Measurements from ENCODE around the gene STARD3NL.

Gene STARD3NL

DNA sequence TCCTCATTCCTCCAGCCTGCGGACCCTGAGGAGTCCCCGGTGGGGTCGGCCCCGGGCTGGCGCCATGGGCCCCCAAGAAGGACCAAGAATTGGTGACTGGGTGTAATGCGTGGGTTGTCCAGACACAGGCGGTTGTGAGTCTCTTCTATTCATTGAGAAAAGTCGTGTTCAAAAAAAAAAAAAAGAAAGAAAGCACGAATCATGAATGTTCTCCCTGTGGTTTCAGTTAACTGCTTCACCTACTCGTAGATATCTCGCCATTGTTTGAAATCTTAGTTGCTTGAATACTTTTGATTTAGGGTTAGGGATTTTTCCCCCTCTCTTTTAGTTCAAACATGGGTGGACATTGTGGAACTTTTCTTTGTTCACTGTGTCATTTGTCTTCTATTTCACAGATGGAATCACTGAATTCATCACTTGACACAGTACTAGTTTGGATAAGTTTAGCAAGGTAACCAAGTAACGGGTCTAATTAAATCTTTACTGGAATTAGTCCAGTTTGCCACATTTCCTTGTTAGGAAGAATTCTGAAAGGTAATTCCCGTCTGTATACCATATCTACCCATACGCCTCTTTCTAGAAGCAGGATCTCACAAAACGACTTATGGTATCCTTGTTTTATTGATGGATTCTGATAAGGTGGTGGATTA lies 775 bp downstream of the STARD3NL start:
- Histone ChIP-seq H3K9me3 (ENCODE audit: control insufficient read depth, insufficient read depth, low read depth, low read length) (no peaks in the 10 kb centered on the region), H3K4me3 (ENCODE audit: low read depth, low read length) (peak overlapping the region; percentile 78), H3K27ac (ENCODE audit: extremely low read depth, low read depth, low read length) (peak overlapping the region; percentile 6; the same call in 1 of the 2 replicates), H3K4me1 (ENCODE audit: control insufficient read depth, insufficient read depth, low read length) (peaks cover 5% of the 10 kb centered on the region; the same call in 1 of the 2 replicates), H3K36me3 (ENCODE audit: control insufficient read depth in 2 of 2, insufficient read depth in 1 of 2, low read length in 2 of 2) (peaks cover 0 to 2% of the 10 kb centered on the region in 2 experiments; a peak in 1 of 3 replicates)
- CTCF ChIA-PET, result interaction anchor here (1.3 kb wide), 1 partner anchor 37 kb away, joined by 4 read pairs; no protein-coding TSS in a partner anchor
- POLR2A ChIA-PET, result interaction anchor here (1.0 to 1.4 kb wide), 7 partner anchors 9 to 258 kb away, joined by 3 to 15 read pairs (median 4); partner anchors contain the start of gene EPDR1
- TF ChIP-seq EGR2 (tag by site-specific recombination; IDR thresholded peaks at IDR 0.05; ENCODE audit: low read depth) (peak; percentile 43; the same call in 1 of the 2 replicates), ZNF133 (tag by site-specific recombination; IDR thresholded peaks at IDR 0.05) (no peak), ZIC2 (tag by site-specific recombination; IDR thresholded peaks at IDR 0.05) (no peak), GLIS2 (tag by site-specific recombination; IDR thresholded peaks at IDR 0.05) (0 out of 2 replicates have a peak, but pooled peaks have one; percentile 41), ZNF335 (tag by site-specific recombination; conservative IDR thresholded peaks at IDR 0.05) (peak; percentile 48), ZXDB (tag by site-specific recombination; IDR thresholded peaks at IDR 0.05) (no peak), ZNF366 (tag by site-specific recombination; conservative IDR thresholded peaks at IDR 0.05) (no peak), ZBTB17 (tag by site-specific recombination; IDR thresholded peaks at IDR 0.05) (no peak), KLF8 (tag by site-specific recombination; IDR thresholded peaks at IDR 0.05) (no peak), RBAK (tag by site-specific recombination; IDR thresholded peaks at IDR 0.05) (no peak)
- TF ChIP-seq, protein P1, sequence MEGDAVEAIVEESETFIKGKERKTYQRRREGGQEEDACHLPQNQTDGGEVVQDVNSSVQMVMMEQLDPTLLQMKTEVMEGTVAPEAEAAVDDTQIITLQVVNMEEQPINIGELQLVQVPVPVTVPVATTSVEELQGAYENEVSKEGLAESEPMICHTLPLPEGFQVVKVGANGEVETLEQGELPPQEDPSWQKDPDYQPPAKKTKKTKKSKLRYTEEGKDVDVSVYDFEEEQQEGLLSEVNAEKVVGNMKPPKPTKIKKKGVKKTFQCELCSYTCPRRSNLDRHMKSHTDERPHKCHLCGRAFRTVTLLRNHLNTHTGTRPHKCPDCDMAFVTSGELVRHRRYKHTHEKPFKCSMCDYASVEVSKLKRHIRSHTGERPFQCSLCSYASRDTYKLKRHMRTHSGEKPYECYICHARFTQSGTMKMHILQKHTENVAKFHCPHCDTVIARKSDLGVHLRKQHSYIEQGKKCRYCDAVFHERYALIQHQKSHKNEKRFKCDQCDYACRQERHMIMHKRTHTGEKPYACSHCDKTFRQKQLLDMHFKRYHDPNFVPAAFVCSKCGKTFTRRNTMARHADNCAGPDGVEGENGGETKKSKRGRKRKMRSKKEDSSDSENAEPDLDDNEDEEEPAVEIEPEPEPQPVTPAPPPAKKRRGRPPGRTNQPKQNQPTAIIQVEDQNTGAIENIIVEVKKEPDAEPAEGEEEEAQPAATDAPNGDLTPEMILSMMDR (tag by site-specific recombination; IDR thresholded peaks at IDR 0.05), result no peak
- TF ChIP-seq, protein P2, sequence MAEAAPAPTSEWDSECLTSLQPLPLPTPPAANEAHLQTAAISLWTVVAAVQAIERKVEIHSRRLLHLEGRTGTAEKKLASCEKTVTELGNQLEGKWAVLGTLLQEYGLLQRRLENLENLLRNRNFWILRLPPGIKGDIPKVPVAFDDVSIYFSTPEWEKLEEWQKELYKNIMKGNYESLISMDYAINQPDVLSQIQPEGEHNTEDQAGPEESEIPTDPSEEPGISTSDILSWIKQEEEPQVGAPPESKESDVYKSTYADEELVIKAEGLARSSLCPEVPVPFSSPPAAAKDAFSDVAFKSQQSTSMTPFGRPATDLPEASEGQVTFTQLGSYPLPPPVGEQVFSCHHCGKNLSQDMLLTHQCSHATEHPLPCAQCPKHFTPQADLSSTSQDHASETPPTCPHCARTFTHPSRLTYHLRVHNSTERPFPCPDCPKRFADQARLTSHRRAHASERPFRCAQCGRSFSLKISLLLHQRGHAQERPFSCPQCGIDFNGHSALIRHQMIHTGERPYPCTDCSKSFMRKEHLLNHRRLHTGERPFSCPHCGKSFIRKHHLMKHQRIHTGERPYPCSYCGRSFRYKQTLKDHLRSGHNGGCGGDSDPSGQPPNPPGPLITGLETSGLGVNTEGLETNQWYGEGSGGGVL (tag by site-specific recombination; IDR thresholded peaks at IDR 0.05), result no peak
- TF ChIP-seq, protein P3, sequence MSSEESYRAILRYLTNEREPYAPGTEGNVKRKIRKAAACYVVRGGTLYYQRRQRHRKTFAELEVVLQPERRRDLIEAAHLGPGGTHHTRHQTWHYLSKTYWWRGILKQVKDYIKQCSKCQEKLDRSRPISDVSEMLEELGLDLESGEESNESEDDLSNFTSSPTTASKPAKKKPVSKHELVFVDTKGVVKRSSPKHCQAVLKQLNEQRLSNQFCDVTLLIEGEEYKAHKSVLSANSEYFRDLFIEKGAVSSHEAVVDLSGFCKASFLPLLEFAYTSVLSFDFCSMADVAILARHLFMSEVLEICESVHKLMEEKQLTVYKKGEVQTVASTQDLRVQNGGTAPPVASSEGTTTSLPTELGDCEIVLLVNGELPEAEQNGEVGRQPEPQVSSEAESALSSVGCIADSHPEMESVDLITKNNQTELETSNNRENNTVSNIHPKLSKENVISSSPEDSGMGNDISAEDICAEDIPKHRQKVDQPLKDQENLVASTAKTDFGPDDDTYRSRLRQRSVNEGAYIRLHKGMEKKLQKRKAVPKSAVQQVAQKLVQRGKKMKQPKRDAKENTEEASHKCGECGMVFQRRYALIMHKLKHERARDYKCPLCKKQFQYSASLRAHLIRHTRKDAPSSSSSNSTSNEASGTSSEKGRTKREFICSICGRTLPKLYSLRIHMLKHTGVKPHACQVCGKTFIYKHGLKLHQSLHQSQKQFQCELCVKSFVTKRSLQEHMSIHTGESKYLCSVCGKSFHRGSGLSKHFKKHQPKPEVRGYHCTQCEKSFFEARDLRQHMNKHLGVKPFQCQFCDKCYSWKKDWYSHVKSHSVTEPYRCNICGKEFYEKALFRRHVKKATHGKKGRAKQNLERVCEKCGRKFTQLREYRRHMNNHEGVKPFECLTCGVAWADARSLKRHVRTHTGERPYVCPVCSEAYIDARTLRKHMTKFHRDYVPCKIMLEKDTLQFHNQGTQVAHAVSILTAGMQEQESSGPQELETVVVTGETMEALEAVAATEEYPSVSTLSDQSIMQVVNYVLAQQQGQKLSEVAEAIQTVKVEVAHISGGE (tag by site-specific recombination; conservative IDR thresholded peaks at IDR 0.05; ENCODE audit: low read depth), result no peak
- TF ChIP-seq, protein P4, sequence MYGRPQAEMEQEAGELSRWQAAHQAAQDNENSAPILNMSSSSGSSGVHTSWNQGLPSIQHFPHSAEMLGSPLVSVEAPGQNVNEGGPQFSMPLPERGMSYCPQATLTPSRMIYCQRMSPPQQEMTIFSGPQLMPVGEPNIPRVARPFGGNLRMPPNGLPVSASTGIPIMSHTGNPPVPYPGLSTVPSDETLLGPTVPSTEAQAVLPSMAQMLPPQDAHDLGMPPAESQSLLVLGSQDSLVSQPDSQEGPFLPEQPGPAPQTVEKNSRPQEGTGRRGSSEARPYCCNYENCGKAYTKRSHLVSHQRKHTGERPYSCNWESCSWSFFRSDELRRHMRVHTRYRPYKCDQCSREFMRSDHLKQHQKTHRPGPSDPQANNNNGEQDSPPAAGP (tag by site-specific recombination; IDR thresholded peaks at IDR 0.05), result 0 out of 2 replicates have a peak, but pooled peaks have one; percentile 3
- TF ChIP-seq, protein P5, sequence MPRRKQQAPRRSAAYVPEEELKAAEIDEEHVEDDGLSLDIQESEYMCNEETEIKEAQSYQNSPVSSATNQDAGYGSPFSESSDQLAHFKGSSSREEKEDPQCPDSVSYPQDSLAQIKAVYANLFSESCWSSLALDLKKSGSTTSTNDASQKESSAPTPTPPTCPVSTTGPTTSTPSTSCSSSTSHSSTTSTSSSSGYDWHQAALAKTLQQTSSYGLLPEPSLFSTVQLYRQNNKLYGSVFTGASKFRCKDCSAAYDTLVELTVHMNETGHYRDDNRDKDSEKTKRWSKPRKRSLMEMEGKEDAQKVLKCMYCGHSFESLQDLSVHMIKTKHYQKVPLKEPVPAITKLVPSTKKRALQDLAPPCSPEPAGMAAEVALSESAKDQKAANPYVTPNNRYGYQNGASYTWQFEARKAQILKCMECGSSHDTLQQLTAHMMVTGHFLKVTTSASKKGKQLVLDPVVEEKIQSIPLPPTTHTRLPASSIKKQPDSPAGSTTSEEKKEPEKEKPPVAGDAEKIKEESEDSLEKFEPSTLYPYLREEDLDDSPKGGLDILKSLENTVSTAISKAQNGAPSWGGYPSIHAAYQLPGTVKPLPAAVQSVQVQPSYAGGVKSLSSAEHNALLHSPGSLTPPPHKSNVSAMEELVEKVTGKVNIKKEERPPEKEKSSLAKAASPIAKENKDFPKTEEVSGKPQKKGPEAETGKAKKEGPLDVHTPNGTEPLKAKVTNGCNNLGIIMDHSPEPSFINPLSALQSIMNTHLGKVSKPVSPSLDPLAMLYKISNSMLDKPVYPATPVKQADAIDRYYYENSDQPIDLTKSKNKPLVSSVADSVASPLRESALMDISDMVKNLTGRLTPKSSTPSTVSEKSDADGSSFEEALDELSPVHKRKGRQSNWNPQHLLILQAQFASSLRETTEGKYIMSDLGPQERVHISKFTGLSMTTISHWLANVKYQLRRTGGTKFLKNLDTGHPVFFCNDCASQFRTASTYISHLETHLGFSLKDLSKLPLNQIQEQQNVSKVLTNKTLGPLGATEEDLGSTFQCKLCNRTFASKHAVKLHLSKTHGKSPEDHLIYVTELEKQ (tag by site-specific recombination; IDR thresholded peaks at IDR 0.05; ENCODE audit: borderline replicate concordance), result no peak
- TF ChIP-seq, protein P6, sequence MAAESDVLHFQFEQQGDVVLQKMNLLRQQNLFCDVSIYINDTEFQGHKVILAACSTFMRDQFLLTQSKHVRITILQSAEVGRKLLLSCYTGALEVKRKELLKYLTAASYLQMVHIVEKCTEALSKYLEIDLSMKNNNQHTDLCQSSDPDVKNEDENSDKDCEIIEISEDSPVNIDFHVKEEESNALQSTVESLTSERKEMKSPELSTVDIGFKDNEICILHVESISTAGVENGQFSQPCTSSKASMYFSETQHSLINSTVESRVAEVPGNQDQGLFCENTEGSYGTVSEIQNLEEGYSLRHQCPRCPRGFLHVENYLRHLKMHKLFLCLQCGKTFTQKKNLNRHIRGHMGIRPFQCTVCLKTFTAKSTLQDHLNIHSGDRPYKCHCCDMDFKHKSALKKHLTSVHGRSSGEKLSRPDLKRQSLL (tag by site-specific recombination; IDR thresholded peaks at IDR 0.05), result no peak

All from HEK293 (cell line).